Bronchial epithelial cell (primary cell): ENCODE measurements around the gene PIGS. TPM values are rescaled to one million over a fixed set of nuclear protein-coding genes. Genes with fewer than 3 reads are reported as not detected.
A peak's percentile ranks its signal among the peaks of the same experiment; 100 is the strongest.
"Not testable (repeated sequence)": the region's sequence is repeated elsewhere in the genome, so short reads cannot be mapped to it uniquely, and the experiment has no call there.

Source experiments
- DNase-seq: peaks from one replicate; pipeline ENCODE4 v3.0.0-alpha.2; 2010; ENCODE audit warnings: low read depth
- FAIRE-seq: peaks from 2 replicates; lab custom pipeline; 2011; peaks lifted over from hg19 to GRCh38; lab: Jason Lieb, UNC
- H3K27me3 ChIP-seq: 2 replicates; pipeline ENCODE4 v1.5.1; 2011; ENCODE audit warnings: low read length; ENCODE audit not compliant: control insufficient read depth, insufficient read depth
- H3K36me3 ChIP-seq: 2 replicates; pipeline ENCODE4 v1.5.1; 2011; ENCODE audit warnings: low read length; ENCODE audit not compliant: control insufficient read depth, insufficient read depth
- H3K4me3 ChIP-seq: 2 replicates; pipeline ENCODE4 v1.5.1; 2011; ENCODE audit warnings: mild to moderate bottlenecking, low read depth, low read length, control low read depth
- CTCF ChIP-seq: IDR thresholded peaks from 2 replicates; pipeline ENCODE4 v1.5.1; 2011; ENCODE audit warnings: mild to moderate bottlenecking, moderate library complexity, low read length, control low read depth, inconsistent platforms; ENCODE audit not compliant: insufficient read depth, severe bottlenecking
- total RNA-seq: library from RNA; depleted of rRNA; stranded (reverse); fragments of >200 nt; gene quantifications from 2 replicates; pipeline ENCODE4 v1.2.1, GENCODE V29; 2014

The PIGS gene
- total RNA-seq, 1 donor from 2014 or later, result 25.5 TPM

- H3K27me3 ChIP-seq, result no peaks in the 10 kb centered on the region
- TF ChIP-seq CTCF, result no peak
- no peaks in the 10 kb centered on the region for H3K36me3 ChIP-seq
- no peak overlapping the region for H3K4me3 ChIP-seq
- DNase-seq, result no peak
- no peak for FAIRE-seq
These were observed 44.9 kb downstream of the PIGS start for GRCh38 chr17:28526381-28526780.

- no peak overlapping the region for H3K4me3 ChIP-seq
- TF ChIP-seq CTCF, result no peak
- peak; percentile 80 for FAIRE-seq
- DNase-seq, result peak; percentile 82
- H3K36me3 ChIP-seq, result peaks cover 2% of the 10 kb centered on the region
- peaks cover 2% of the 10 kb centered on the region for H3K27me3 ChIP-seq
These were observed 46.6 kb downstream of the PIGS start for GRCh38 chr17:28524476-28525424.

GRCh38 chr17:28523876-28524275 lies 47.4 kb downstream of the PIGS start:
- TF ChIP-seq CTCF, result no peak
- FAIRE-seq, result no peak

GRCh38 chr17:28523186-28523585 lies 48.1 kb downstream of the PIGS start:
- H3K4me3 ChIP-seq, result no peak overlapping the region
- no peak for FAIRE-seq
- peaks cover 2% of the 10 kb centered on the region for H3K27me3 ChIP-seq
- DNase-seq, result no peak
- peaks cover 2% of the 10 kb centered on the region for H3K36me3 ChIP-seq
- TF ChIP-seq CTCF, result no peak

More at GRCh38 chr17:28523876-28524275, 47.4 kb downstream of the PIGS start:
- H3K4me3 ChIP-seq, result no peak overlapping the region
- peaks cover 2% of the 10 kb centered on the region for H3K27me3 ChIP-seq
- no peak for DNase-seq
- H3K36me3 ChIP-seq, result peaks cover 2% of the 10 kb centered on the region

- not testable (repeated sequence) for DNase-seq, H3K4me3 ChIP-seq, H3K27me3 ChIP-seq, FAIRE-seq, H3K36me3 ChIP-seq
These were observed 49.0 kb downstream of the PIGS start for GRCh38 chr17:28522281-28522680.

GRCh38 chr17:28521311-28522085 lies 49.8 kb downstream of the PIGS start:
- peaks cover 2% of the 10 kb centered on the region for H3K36me3 ChIP-seq
- TF ChIP-seq CTCF, result no peak
- FAIRE-seq (no peak), DNase-seq (no peak)
- peaks cover 2% of the 10 kb centered on the region for H3K27me3 ChIP-seq
- no peak overlapping the region for H3K4me3 ChIP-seq
